ENCODE measurements around the gene ADCK2. TPM values are rescaled to one million over a fixed set of nuclear protein-coding genes. Genes with fewer than 3 reads are reported as not detected.

ADCK2 gene
- polyA plus RNA-seq, 1 of the 3 experiments (the other 2 are of a cell fraction), result 19.0 TPM

GRCh38 chr7:140723006-140723405 is 50.3 kb downstream of the ADCK2 start:
- Histone ChIP-seq H2AFZ (ENCODE audit: low read depth) (no peak overlapping the region), H3K27me3 (ENCODE audit: insufficient read depth) (no peaks in the 10 kb centered on the region), H3K4me2 (no peak overlapping the region), H3K4me1 (ENCODE audit: control insufficient read depth in 1 of 2, insufficient read depth in 2 of 2, low read depth in 1 of 2, low read length in 1 of 2) (peaks cover 0 to 4% of the 10 kb centered on the region in 2 experiments; a peak in 2 of 4 replicates), H3K36me3 (replicated peaks in 1 of 2; ENCODE audit: control insufficient read depth in 1 of 2, insufficient read depth in 2 of 2, low read length in 1 of 2) (peaks cover 13 to 43% of the 10 kb centered on the region in 2 experiments), H3K79me2 (ENCODE audit: insufficient read depth) (no peaks in the 10 kb centered on the region), H4K20me1 (ENCODE audit: insufficient read depth) (no peaks in the 10 kb centered on the region), H3K9me2 (no peaks in the 10 kb centered on the region), H3K27ac (ENCODE audit: low read depth in 2 of 2, low read length in 1 of 2) (no peak overlapping the region), H3K4me3 (ENCODE audit: low read depth in 2 of 2, low read length in 1 of 2) (no peak overlapping the region), H3K9me3 (no peaks in the 10 kb centered on the region), H3F3A (replicated peaks; ENCODE audit: insufficient read depth) (no peaks in the 10 kb centered on the region), H3K9ac (no peak overlapping the region)
- CTCF ChIA-PET, result interaction anchor here (1.3 to 2.0 kb wide), 3 partner anchors 17 to 811 kb away, joined by 7 to 10 read pairs (median 7); no protein-coding TSS in a partner anchor
- DNase-seq, result no peak
- POLR2A ChIA-PET, result interaction anchor here (0.6 kb wide), 1 partner anchor 258 kb away, joined by 3 read pairs; no protein-coding TSS in a partner anchor
- 92% methylated on average over 6 of the region's 6 CpGs for WGBS (ENCODE audit: low lambda C conversion rate)
- TF ChIP-seq CHD2 (IDR thresholded peaks at IDR 0.05; ENCODE audit: low read length, partially characterized antibody), result no peak
- TF ChIP-seq YY1 (IDR thresholded peaks at IDR 0.05; ENCODE audit: low read depth), result no peak
- no peak for TF ChIP-seq ZBTB33 (IDR thresholded peaks at IDR 0.05; ENCODE audit: borderline replicate concordance, low read depth)
- no peak for TF ChIP-seq POLR2AphosphoS5 (IDR thresholded peaks at IDR 0.05; ENCODE audit: low read depth, low read length)
- no peak for TF ChIP-seq TCF12 (IDR thresholded peaks at IDR 0.05)
- no peak for TF ChIP-seq FOSL2 (IDR thresholded peaks at IDR 0.05; ENCODE audit: borderline replicate concordance, low read depth)
- TF ChIP-seq TEAD4 (IDR thresholded peaks at IDR 0.05; ENCODE audit: borderline replicate concordance, insufficient read depth), result no peak
- TF ChIP-seq MXI1 (IDR thresholded peaks at IDR 0.05; ENCODE audit: low read depth, low read length), result no peak
- no peak for TF ChIP-seq REST (IDR thresholded peaks at IDR 0.05; ENCODE audit: low read depth, low read length)
- TF ChIP-seq EP300 (IDR thresholded peaks at IDR 0.05; ENCODE audit: borderline replicate concordance in 1 of 2, low read depth in 1 of 2, low read length in 1 of 2), result no peak
- no peak for TF ChIP-seq JUND (IDR thresholded peaks at IDR 0.05)

- ChIA-PET CTCF (interaction anchor here (1.3 to 2.0 kb wide), 4 partner anchors 16 to 810 kb away, joined by 4 to 10 read pairs (median 7); no protein-coding TSS in a partner anchor), POLR2A (no interaction called here)
- WGBS (ENCODE audit: low lambda C conversion rate), result 93% methylated on average over 3 of the region's 3 CpGs
- no peak for TF ChIP-seq YY1 (IDR thresholded peaks at IDR 0.05; ENCODE audit: low read depth)
- TF ChIP-seq RAD21 (IDR thresholded peaks at IDR 0.05; ENCODE audit: low read length), result no peak
- TF ChIP-seq TEAD4 (IDR thresholded peaks at IDR 0.05; ENCODE audit: borderline replicate concordance, insufficient read depth), result no peak
- no peak for TF ChIP-seq NFIC (IDR thresholded peaks at IDR 0.05; ENCODE audit: borderline replicate concordance)
- TF ChIP-seq EP300 (IDR thresholded peaks at IDR 0.05; ENCODE audit: borderline replicate concordance in 1 of 2, low read depth in 1 of 2, low read length in 1 of 2), result no peak
- no peak for TF ChIP-seq TAF1 (IDR thresholded peaks at IDR 0.05; ENCODE audit: borderline replicate concordance, low read depth, low read length)
- TF ChIP-seq ELF1 (IDR thresholded peaks at IDR 0.05), result no peak
- TF ChIP-seq CHD2 (IDR thresholded peaks at IDR 0.05; ENCODE audit: low read length, partially characterized antibody), result no peak
- TF ChIP-seq SIN3A (IDR thresholded peaks at IDR 0.05; ENCODE audit: borderline replicate concordance, low read depth, low read length), result no peak
- TF ChIP-seq JUND (IDR thresholded peaks at IDR 0.05), result no peak
- TF ChIP-seq REST (IDR thresholded peaks at IDR 0.05; ENCODE audit: low read depth, low read length), result no peak
- TF ChIP-seq RXRA (IDR thresholded peaks at IDR 0.05; ENCODE audit: borderline replicate concordance, low read depth), result no peak
- no peak for TF ChIP-seq MXI1 (IDR thresholded peaks at IDR 0.05; ENCODE audit: low read depth, low read length)
- TF ChIP-seq SMC3 (IDR thresholded peaks at IDR 0.05; ENCODE audit: low read depth, low read length), result no peak
- no peak for TF ChIP-seq TCF12 (IDR thresholded peaks at IDR 0.05)
These were observed 50.8 kb downstream of the ADCK2 start for GRCh38 chr7:140723574-140723973.

More at GRCh38 chr7:140723574-140723973, 50.8 kb downstream of the ADCK2 start:
- H4K20me1 ChIP-seq (ENCODE audit: insufficient read depth), result no peaks in the 10 kb centered on the region
- no peak overlapping the region for H2AFZ ChIP-seq (ENCODE audit: low read depth)
- no peak overlapping the region for H3K27ac ChIP-seq (ENCODE audit: low read depth in 2 of 2, low read length in 1 of 2)
- DNase-seq, result no peak
- H3K36me3 ChIP-seq (replicated peaks in 1 of 2; ENCODE audit: control insufficient read depth in 1 of 2, insufficient read depth in 2 of 2, low read length in 1 of 2), result peaks cover 17 to 43% of the 10 kb centered on the region in 2 experiments
- no peak overlapping the region for H3K4me2 ChIP-seq
- H3K79me2 ChIP-seq (ENCODE audit: insufficient read depth), result no peaks in the 10 kb centered on the region
- H3F3A ChIP-seq (replicated peaks; ENCODE audit: insufficient read depth), result no peaks in the 10 kb centered on the region
- no peaks in the 10 kb centered on the region for H3K9me2 ChIP-seq
- H3K9me3 ChIP-seq, result no peaks in the 10 kb centered on the region
- no peaks in the 10 kb centered on the region for H3K27me3 ChIP-seq (ENCODE audit: insufficient read depth)
- no peak overlapping the region for H3K9ac ChIP-seq
- H3K4me3 ChIP-seq (ENCODE audit: low read depth in 2 of 2, low read length in 1 of 2), result no peak overlapping the region
- peaks cover 0 to 9% of the 10 kb centered on the region in 2 experiments; a peak in 2 of 4 replicates for H3K4me1 ChIP-seq (ENCODE audit: control insufficient read depth in 1 of 2, insufficient read depth in 2 of 2, low read depth in 1 of 2, low read length in 1 of 2)

Measured in SK-N-SH (cell line).